ENCODE results near the gene PLXNA1. TPM values are rescaled to one million over a fixed set of nuclear protein-coding genes. Genes with fewer than 3 reads are reported as not detected.

Gene PLXNA1
- total and polyA plus RNA-seq, 2 experiments from 2014 or later = 19.7 to 35.1 TPM

DNA sequence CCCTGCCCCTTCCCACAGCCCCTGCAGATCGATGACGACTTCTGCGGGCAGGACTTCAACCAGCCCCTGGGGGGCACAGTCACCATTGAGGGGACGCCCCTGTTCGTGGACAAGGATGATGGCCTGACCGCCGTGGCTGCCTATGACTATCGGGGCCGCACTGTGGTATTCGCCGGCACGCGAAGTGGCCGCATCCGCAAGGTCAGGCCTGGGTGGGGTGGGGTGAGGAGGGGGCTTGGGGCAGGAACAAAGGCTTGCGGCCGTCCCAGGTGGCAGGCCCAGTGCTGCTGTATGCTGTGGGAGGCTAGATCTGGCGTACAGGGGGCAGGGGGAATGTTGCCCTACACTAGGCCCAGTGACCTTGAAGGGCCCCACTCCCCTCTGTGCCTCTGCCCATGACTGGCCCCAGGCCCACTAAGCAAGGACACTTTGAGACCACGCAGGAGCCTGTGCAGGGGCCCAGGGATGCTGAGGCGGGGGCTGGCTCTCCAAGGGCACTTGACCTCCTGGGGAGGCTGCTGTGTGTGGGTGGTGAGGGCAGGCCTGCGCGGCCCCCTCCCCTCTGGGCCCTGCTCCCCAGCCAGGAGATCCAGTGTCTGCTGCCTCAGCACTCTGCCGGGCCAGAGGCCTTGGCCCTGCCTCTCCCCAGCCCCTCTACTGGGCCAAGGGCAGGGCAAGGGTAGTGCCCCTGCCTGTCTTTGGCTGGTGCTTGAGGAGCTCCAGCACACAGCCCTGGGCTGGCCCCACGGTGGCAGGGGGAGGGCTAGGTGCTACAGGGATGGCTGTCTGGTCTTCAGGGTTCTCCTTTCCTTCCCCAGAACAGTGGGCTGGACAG, 8.7 kb downstream of the PLXNA1 start:
- no peaks in the 10 kb centered on the region for H3K27me3 ChIP-seq
- peaks cover 52% of the 10 kb centered on the region for H3K79me2 ChIP-seq
- TF ChIP-seq, protein P1, sequence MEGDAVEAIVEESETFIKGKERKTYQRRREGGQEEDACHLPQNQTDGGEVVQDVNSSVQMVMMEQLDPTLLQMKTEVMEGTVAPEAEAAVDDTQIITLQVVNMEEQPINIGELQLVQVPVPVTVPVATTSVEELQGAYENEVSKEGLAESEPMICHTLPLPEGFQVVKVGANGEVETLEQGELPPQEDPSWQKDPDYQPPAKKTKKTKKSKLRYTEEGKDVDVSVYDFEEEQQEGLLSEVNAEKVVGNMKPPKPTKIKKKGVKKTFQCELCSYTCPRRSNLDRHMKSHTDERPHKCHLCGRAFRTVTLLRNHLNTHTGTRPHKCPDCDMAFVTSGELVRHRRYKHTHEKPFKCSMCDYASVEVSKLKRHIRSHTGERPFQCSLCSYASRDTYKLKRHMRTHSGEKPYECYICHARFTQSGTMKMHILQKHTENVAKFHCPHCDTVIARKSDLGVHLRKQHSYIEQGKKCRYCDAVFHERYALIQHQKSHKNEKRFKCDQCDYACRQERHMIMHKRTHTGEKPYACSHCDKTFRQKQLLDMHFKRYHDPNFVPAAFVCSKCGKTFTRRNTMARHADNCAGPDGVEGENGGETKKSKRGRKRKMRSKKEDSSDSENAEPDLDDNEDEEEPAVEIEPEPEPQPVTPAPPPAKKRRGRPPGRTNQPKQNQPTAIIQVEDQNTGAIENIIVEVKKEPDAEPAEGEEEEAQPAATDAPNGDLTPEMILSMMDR (IDR thresholded peaks at IDR 0.05; ENCODE audit: poor library complexity) = no peak
- TF ChIP-seq EZH2phosphoT487 (IDR thresholded peaks at IDR 0.05; ENCODE audit: low read depth, severe bottlenecking, unreplicated experiment) (no peak), EZH2 (IDR thresholded peaks at IDR 0.05; ENCODE audit: borderline replicate concordance) (no peak)
- DNase-seq (ENCODE audit: low spot score) = no peak
- no peaks in the 10 kb centered on the region for H3K4me1 ChIP-seq (ENCODE audit: insufficient read depth)
- no peak overlapping the region for H2AFZ ChIP-seq
- no peaks in the 10 kb centered on the region for H3K9me3 ChIP-seq (ENCODE audit: low read depth)
- no peaks in the 10 kb centered on the region for H3K9me2 ChIP-seq (replicated peaks; ENCODE audit: insufficient read depth)
- H3K27ac ChIP-seq = no peak overlapping the region
- peaks cover 75% of the 10 kb centered on the region for H4K20me1 ChIP-seq (ENCODE audit: insufficient read depth, poor library complexity, severe bottlenecking)
- WGBS (ENCODE audit: low lambda C conversion rate, missing lambda C conversion rate) = 93% methylated on average over 17 of the region's 24 CpGs
- H3K4me3 ChIP-seq = no peak overlapping the region
- H3K36me3 ChIP-seq (replicated peaks; ENCODE audit: insufficient read depth, low read depth) = no peaks in the 10 kb centered on the region
- H3K4me2 ChIP-seq = no peak overlapping the region

DNA sequence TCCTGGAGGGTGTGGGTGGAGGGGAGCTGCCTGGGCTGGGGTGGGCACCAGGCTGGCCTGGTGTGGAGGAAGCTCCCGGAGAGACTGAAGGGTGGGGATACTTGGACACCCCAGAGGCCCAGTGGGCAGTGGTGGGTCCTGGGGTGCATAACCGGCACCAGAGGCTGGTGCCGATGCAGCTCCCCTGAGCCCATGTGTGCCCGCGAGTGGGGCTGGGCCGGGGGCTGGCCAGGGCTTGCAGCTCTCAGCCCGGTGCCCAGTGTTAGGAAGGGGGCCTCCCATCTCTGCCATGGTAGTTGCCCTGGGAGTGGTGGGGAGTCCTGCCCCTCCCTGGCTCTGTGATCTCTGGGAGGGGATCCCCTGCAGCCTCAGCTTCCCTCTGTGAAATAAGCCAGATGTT, 9.3 kb downstream of the PLXNA1 start:
- Histone ChIP-seq H3K27ac (no peak overlapping the region), H4K20me1 (ENCODE audit: insufficient read depth, poor library complexity, severe bottlenecking) (peaks cover 73% of the 10 kb centered on the region), H3K9me2 (replicated peaks; ENCODE audit: insufficient read depth) (no peaks in the 10 kb centered on the region), H3K79me2 (peaks cover 51% of the 10 kb centered on the region), H3K9me3 (ENCODE audit: low read depth) (no peaks in the 10 kb centered on the region), H3K4me2 (no peak overlapping the region), H3K36me3 (replicated peaks; ENCODE audit: insufficient read depth, low read depth) (no peaks in the 10 kb centered on the region), H3K4me3 (no peak overlapping the region), H3K4me1 (ENCODE audit: insufficient read depth) (no peaks in the 10 kb centered on the region), H3K27me3 (no peaks in the 10 kb centered on the region), H2AFZ (no peak overlapping the region)
- no peak for DNase-seq (ENCODE audit: low spot score)
- no peak for TF ChIP-seq EZH2phosphoT487 (IDR thresholded peaks at IDR 0.05; ENCODE audit: low read depth, severe bottlenecking, unreplicated experiment)
- TF ChIP-seq, protein P1 (IDR thresholded peaks at IDR 0.05; ENCODE audit: poor library complexity) = no peak
- TF ChIP-seq EZH2 (IDR thresholded peaks at IDR 0.05; ENCODE audit: borderline replicate concordance) = no peak
- 93% methylated on average over 7 of the region's 7 CpGs for WGBS (ENCODE audit: low lambda C conversion rate, missing lambda C conversion rate)

DNA sequence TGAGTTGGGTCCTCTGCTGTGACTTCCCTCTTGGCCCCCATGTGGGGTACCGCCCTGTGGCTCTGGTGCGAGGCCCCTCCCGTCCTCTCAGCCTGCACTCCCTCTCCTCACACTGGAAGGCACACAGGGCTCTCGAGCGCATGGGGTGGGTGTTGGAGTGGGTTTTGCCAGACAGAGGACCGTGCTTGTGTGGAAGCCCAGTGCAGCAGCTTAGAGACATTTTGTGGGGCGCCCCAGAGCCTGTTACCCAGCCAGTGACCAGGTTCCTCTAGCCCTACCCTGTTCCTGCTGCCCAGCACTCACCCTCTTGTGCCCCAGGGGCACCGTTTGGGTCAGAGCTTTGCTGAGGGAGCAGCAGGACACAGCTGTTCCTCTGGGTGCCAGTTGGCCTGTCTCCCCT, 9.9 kb downstream of the PLXNA1 start:
- TF ChIP-seq EZH2phosphoT487 (IDR thresholded peaks at IDR 0.05; ENCODE audit: low read depth, severe bottlenecking, unreplicated experiment) = no peak
- TF ChIP-seq EZH2 (IDR thresholded peaks at IDR 0.05; ENCODE audit: borderline replicate concordance) = no peak
- TF ChIP-seq, protein P1 (IDR thresholded peaks at IDR 0.05; ENCODE audit: poor library complexity) = no peak

More for the DNA sequence above, 9.9 kb downstream of the PLXNA1 start:
- Histone ChIP-seq H2AFZ (no peak overlapping the region), H4K20me1 (ENCODE audit: insufficient read depth, poor library complexity, severe bottlenecking) (peaks cover 73% of the 10 kb centered on the region), H3K9me2 (replicated peaks; ENCODE audit: insufficient read depth) (no peaks in the 10 kb centered on the region), H3K27me3 (no peaks in the 10 kb centered on the region), H3K4me1 (ENCODE audit: insufficient read depth) (no peaks in the 10 kb centered on the region), H3K4me3 (no peak overlapping the region), H3K4me2 (no peak overlapping the region), H3K36me3 (replicated peaks; ENCODE audit: insufficient read depth, low read depth) (no peaks in the 10 kb centered on the region), H3K79me2 (peaks cover 48% of the 10 kb centered on the region), H3K27ac (no peak overlapping the region), H3K9me3 (ENCODE audit: low read depth) (no peaks in the 10 kb centered on the region)
- DNase-seq (ENCODE audit: low spot score) = no peak
- 97% methylated on average over 5 of the region's 8 CpGs for WGBS (ENCODE audit: low lambda C conversion rate, missing lambda C conversion rate)
